Cardiac muscle cell (in vitro differentiated cells and primary cell): ENCODE data around the gene CRYBG2. TPM values are rescaled to one million over a fixed set of nuclear protein-coding genes. Genes with fewer than 3 reads are reported as not detected.

Experiments used
- DNase-seq, 2 donors: peaks; one replicate each; pipeline versions ENCODE4 v3.0.0 to v3.0.0-alpha.2; 2010 to 2017; ENCODE audit warnings: low read depth in 1 of 2, low spot score in 1 of 2
- H3K27ac ChIP-seq: fragments of 200-600 bp; sonication (generic); 2 replicates; pipeline ENCODE4 v1.5.1; 2016
- H3K27me3 ChIP-seq: fragments of 200-600 bp; sonication (generic); 2 replicates; pipeline ENCODE4 v1.6.0; 2016; ENCODE audit warnings: control low read depth
- H3K36me3 ChIP-seq: fragments of 200-600 bp; sonication (generic); 2 replicates; pipeline ENCODE4 v1.5.1; 2016; ENCODE audit warnings: control low read depth
- H3K4me1 ChIP-seq: fragments of 200-600 bp; sonication (generic); 2 replicates; pipeline ENCODE4 v1.8.1; 2017; ENCODE audit warnings: low read depth, mild to moderate bottlenecking, mixed run types
- H3K4me3 ChIP-seq: fragments of 200-600 bp; sonication (generic); 2 replicates; pipeline ENCODE4 v1.5.1; 2016; ENCODE audit warnings: mild to moderate bottlenecking
- H3K9me3 ChIP-seq: fragments of 200-600 bp; sonication (generic); 2 replicates; pipeline ENCODE4 v1.5.1; 2017; ENCODE audit warnings: low read depth, mild to moderate bottlenecking, control low read depth
- CTCF ChIP-seq: IDR thresholded peaks from 2 replicates; pipeline ENCODE4 v1.5.1; 2012; ENCODE audit warnings: low read depth, mild to moderate bottlenecking, low read length
- polyA plus RNA-seq: library from polyadenylated mRNA; unstranded; fragments of >200 nt; fragmentation: Nextera tagmentation; extraction: Ambion mirVana; gene quantifications from 2 replicates; pipeline ENCODE4 v1.2.1, GENCODE V29; 2016
- total RNA-seq: library from RNA; depleted of rRNA; stranded (reverse); fragments of >200 nt; gene quantifications from 2 replicates; pipeline ENCODE4 v1.2.3, GENCODE V29; 2016

The CRYBG2 gene
- total and polyA plus RNA-seq, 2 experiments from 2014 or later: 0.06 to 1.7 TPM

- peaks cover 7% of the 10 kb centered on the region for H3K4me1 ChIP-seq
- no peak for DNase-seq
These were observed 69.9 kb downstream of the CRYBG2 start for GRCh38 chr1:26283871-26284596.

GRCh38 chr1:26283279-26283853 is 70.6 kb downstream of the CRYBG2 start:
- Histone ChIP-seq H3K4me1 (peaks cover 7% of the 10 kb centered on the region), H3K9me3 (no peaks in the 10 kb centered on the region), H3K27ac (no peak overlapping the region), H3K36me3 (no peaks in the 10 kb centered on the region), H3K27me3 (no peaks in the 10 kb centered on the region), H3K4me3 (no peak overlapping the region)
- TF ChIP-seq CTCF: no peak
- peak in 1 of 2 donors; percentile 29 for DNase-seq

More at GRCh38 chr1:26283871-26284596, 69.9 kb downstream of the CRYBG2 start:
- Histone ChIP-seq H3K27ac (no peak overlapping the region), H3K27me3 (no peaks in the 10 kb centered on the region), H3K36me3 (no peaks in the 10 kb centered on the region), H3K4me3 (no peak overlapping the region), H3K9me3 (no peaks in the 10 kb centered on the region)
- TF ChIP-seq CTCF: no peak

- H3K27ac ChIP-seq: peak overlapping the region; percentile 63
- TF ChIP-seq CTCF: no peak
- H3K27me3 ChIP-seq: no peaks in the 10 kb centered on the region
- peaks cover 7% of the 10 kb centered on the region for H3K4me1 ChIP-seq
- DNase-seq: no peak
- H3K9me3 ChIP-seq: no peaks in the 10 kb centered on the region
- H3K36me3 ChIP-seq: peaks cover 5% of the 10 kb centered on the region
- H3K4me3 ChIP-seq: no peak overlapping the region
These were observed 71.5 kb downstream of the CRYBG2 start for GRCh38 chr1:26282401-26282918.

GRCh38 chr1:26281971-26282370 is 72.0 kb downstream of the CRYBG2 start:
- peak; percentile 54 to 74 for DNase-seq
- peaks cover 7% of the 10 kb centered on the region for H3K4me1 ChIP-seq

More at GRCh38 chr1:26281971-26282370, 72.0 kb downstream of the CRYBG2 start:
- Histone ChIP-seq H3K36me3 (peaks cover 10% of the 10 kb centered on the region), H3K9me3 (no peaks in the 10 kb centered on the region), H3K4me3 (no peak overlapping the region), H3K27ac (peak overlapping the region; percentile 63), H3K27me3 (no peaks in the 10 kb centered on the region)
- TF ChIP-seq CTCF: no peak
